Astrocyte of the spinal cord (primary cell): Measurements from ENCODE around the gene FYN.

Experiments used
- DNase-seq: peaks from one replicate; pipeline ENCODE4 v3.0.0; 2011; ENCODE audit warnings: low read depth, low spot score
- H3K4me3 ChIP-seq: 2 replicates; pipeline ENCODE4 v1.5.1; 2011; ENCODE audit warnings: low read depth, mild to moderate bottlenecking, low read length, moderate library complexity
- CTCF ChIP-seq: IDR thresholded peaks from 2 replicates; pipeline ENCODE4 v1.5.1; 2012; ENCODE audit warnings: low read depth, mild to moderate bottlenecking, low read length, inconsistent platforms
- in situ Hi-C: cut with HindIII; loops from 2 replicates; pipeline ENCODE4 v1.10.0; 2017; ENCODE audit warnings: low sequenced_read_pairs

The FYN gene

GRCh38 chr6:111764238-111765175 is 108.7 kb downstream of the FYN start:
- peak; percentile 73 for DNase-seq
- TF ChIP-seq CTCF: no peak
- in situ Hi-C loops: no loop called here
- H3K4me3 ChIP-seq: no peak overlapping the region

DNA sequence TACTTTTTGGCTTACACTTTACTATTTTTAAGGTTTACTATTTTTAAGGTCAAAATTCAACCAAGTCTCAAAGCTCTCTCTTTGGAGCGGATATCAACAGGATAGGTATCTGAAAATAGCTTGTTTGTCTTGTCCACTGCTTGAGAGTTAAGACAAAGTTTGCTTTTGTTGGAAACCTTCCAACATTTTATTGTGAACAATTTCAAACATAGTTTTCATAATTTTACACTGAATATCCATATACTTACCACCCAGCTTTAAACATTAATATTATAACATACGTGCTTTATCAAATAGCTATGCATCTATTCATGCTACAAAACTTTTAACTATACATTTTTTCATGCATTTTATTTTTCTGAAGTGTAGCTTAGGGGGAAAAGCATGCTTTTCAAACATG is 109.9 kb downstream of the FYN start:
- TF ChIP-seq CTCF: no peak
- no peak overlapping the region for H3K4me3 ChIP-seq
- in situ Hi-C loops: no loop called here
- peak; percentile 59 for DNase-seq

DNA sequence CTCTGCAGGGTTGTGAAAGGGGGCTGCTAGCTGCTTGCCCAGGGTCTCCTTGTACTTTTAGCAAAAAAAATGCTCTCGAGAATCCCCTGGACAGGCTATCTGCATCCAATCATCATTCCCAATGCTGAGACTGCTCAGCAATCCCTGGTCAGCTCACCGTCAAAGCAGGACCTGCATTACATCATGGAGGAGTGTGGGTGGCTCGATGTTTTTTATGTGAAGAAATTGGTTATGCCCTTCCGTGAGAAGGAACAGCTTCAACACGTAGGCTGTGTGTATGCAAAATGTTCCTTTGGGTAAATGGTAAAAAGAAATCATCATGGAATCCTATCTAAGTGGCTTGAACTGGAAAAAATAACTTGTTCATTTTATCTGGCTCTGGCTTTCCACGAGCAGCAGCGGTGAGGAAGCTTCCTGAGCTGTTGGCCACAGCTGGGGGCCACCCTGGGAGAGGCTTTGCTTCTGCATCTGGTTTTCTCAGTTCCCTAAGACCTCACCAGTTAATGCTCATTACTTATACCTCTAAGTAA is 111.4 kb downstream of the FYN start:
- DNase-seq: peak; percentile 82
- H3K4me3 ChIP-seq: no peak overlapping the region
- no peak for TF ChIP-seq CTCF
- in situ Hi-C loops: no loop called here

DNA sequence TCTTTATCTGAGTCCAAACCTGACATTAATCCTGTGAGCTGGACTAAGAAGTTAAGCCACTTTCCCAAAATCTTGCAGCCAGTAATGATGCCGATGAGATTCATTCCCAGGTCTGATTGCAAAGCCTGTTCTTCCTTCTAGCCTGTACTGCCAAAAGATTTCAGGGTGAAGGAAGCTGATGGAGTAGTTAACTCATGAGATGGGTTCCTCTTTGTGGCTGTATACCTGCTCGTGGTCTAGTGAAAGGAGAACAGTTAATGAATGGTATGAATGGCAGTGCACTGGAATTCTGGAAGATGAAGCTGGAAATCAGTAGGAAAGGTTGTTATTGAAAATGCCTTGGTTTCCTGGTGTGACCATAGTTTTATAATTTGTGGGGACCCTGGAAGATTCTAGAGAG is 112.0 kb downstream of the FYN start:
- no peak for DNase-seq
- H3K4me3 ChIP-seq: no peak overlapping the region
- TF ChIP-seq CTCF: no peak
- in situ Hi-C loops: no loop called here

GRCh38 chr6:111759836-111760785 is 113.1 kb downstream of the FYN start:
- no peak overlapping the region for H3K4me3 ChIP-seq
- DNase-seq: peak; percentile 84
- TF ChIP-seq CTCF: no peak
- in situ Hi-C loops: no loop called here

- in situ Hi-C loops: no loop called here
- DNase-seq: no peak
- H3K4me3 ChIP-seq: no peak overlapping the region
- TF ChIP-seq CTCF: no peak
Observed at GRCh38 chr6:111759331-111759835, 113.9 kb downstream of the FYN start.
